Measurements from ENCODE around the gene ECSIT.

DNA sequence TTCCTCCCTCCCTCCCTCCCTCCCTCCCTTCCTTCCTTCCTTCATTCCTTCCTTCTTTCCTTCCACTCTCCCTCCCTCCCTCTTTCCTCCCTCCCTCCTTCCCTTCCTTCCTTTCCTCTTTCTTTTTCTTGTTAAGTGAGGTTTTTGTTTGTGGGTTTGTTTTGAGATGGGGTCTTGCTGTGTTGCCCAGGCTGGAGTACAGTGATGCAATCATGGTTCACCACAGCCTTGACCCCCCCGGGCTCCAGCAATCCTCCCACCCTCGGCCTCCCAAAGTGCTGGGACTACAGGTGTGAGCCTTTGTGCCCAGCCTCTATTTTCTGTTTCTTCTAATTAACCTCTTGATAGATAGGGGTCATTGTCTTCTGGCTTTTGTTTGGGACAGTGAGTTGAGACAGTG, 67.5 kb downstream of the ECSIT start:
- TF ChIP-seq, protein P1, sequence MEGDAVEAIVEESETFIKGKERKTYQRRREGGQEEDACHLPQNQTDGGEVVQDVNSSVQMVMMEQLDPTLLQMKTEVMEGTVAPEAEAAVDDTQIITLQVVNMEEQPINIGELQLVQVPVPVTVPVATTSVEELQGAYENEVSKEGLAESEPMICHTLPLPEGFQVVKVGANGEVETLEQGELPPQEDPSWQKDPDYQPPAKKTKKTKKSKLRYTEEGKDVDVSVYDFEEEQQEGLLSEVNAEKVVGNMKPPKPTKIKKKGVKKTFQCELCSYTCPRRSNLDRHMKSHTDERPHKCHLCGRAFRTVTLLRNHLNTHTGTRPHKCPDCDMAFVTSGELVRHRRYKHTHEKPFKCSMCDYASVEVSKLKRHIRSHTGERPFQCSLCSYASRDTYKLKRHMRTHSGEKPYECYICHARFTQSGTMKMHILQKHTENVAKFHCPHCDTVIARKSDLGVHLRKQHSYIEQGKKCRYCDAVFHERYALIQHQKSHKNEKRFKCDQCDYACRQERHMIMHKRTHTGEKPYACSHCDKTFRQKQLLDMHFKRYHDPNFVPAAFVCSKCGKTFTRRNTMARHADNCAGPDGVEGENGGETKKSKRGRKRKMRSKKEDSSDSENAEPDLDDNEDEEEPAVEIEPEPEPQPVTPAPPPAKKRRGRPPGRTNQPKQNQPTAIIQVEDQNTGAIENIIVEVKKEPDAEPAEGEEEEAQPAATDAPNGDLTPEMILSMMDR (IDR thresholded peaks at IDR 0.05), result no peak
- no peak for TF ChIP-seq EZH2 (IDR thresholded peaks at IDR 0.05; ENCODE audit: borderline replicate concordance, insufficient read depth, low read depth, low read length, poor library complexity, severe bottlenecking)

All from B cell (primary cell).